NCI-H2107 treated with DMSO at 0.1 percent for 48 hours (cell line): ENCODE data around the gene FIZ1.

Experiments used
- DNase-seq: peaks from one replicate; lab custom pipeline; 2025; ENCODE audit not compliant: unreplicated experiment; lab: John Stamatoyannopoulos, UW

FIZ1 gene

GRCh38 chr19:55636723-55637122, 37.4 kb upstream of the FIZ1 start:
- DNase-seq = no peak

DNA sequence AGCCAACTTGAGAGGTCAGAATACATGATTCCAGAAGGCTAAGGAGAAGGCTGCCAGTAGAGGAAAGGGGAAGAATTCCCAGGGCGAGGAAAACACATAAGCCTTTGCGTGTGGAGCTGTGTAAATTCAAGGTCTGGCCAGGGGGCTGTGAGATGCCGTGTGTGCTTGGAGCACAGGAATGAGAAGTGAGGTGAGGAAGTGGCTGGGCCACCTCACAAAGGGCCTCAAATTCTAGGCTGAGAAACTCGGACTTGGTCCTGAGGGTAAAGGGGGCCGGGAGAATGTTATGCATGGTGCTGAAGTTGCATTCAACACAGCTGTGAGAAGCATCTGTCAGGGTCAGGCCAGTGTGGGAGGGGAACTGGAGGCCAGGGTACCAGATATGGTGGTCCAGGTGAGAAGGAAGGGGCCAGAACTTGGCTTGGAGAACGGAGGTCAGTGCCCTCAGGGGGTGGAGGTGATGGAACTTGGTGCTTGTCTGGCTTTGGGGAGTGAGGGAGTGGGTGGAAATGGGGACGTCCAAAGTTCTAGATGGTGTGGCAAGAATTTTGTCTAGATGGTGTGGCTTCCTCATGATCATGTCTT, 36.6 kb upstream of the FIZ1 start:
- DNase-seq = no peak

GRCh38 chr19:55635334-55635717, 36.0 kb upstream of the FIZ1 start:
- no peak for DNase-seq

- DNase-seq = no peak
Measured at GRCh38 chr19:55633861-55634260, 34.5 kb upstream of the FIZ1 start.

- DNase-seq = peak; percentile 81
Measured at GRCh38 chr19:55632463-55632834, 33.1 kb upstream of the FIZ1 start.

DNA sequence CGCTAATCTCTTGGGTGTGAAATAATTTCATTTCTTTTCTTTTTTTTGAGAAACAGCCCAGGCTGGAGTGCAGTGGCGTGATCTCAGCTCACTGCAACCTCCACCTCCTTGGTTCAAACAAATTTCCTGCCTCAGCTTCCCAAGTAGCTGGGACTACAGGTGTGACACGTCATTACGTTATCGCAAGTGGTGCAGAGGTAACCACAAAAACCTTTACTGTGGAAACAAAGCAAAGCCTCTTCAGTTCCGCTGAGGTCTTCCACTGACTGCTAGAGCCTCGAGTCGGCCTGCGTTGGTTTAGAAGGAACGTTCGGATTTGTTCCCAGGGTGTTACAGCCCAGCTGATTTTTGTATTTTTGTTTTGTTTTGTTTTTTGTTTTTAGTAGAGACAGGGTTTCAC, 27.0 kb upstream of the FIZ1 start:
- peak; percentile 15 for DNase-seq

DNA sequence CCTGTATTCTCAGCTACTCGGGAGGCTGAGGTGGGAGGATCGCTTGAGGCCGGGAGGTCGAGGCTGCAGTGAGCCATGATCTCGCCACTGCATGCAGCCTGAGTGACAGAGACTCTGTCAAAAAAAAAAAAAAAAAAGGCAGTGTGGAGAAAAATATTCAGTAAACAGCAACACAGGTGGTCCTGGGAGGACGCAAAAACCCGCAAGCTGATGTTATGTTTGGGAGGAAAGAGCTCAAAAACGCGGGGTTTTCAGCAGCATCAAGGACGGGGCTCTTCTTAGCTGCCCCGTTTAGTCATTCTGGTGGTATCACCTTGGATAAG, 25.6 kb upstream of the FIZ1 start:
- no peak for DNase-seq

- DNase-seq = peak; percentile 87
Measured at GRCh38 chr19:55624109-55625003, 25.0 kb upstream of the FIZ1 start, which contains the start of gene ZNF784. TSS of gene ZNF784 (minus strand) at chr19:55624566. CDS start at chr19:55624561, 5 bp downstream.

DNA sequence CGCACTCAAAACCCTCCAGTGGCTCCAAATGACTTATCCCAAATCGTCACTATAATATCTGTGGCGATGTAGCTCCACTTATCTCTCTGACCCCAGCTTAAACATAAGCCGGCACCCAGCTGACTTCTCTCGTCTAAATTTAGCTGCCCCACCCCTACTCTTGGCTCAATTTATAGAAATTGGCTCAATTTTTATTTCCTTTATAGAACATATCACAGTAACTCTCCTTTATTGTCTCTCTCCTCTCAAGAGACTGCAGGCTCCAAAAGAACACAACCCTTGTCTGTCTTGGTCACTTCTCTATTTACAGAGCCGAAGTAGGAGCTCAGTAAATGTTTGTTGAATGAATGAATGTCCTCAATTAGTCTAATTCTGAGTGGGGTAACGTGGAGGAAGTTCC, 24.2 kb upstream of the FIZ1 start:
- no peak for DNase-seq

DNA sequence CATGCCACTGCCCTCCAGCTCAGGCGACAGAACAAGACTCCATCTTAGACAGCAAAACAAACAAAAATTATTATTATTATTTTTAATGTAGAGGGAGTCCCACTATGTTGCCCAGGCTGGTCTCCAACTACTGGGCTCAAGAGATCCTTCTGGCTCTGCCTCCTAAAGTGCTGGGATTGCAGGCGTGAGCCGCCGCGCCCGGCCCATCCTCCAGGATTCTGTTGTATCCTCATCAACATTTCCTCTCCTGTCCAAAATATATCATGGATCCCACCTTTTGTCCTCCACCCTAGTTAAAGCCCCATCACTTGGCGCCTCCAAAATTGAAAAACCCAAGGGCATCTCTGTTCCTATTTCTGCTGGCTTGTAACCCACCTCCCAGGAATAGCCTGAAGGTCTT, 23.8 kb upstream of the FIZ1 start:
- no peak for DNase-seq

GRCh38 chr19:55622242-55622969, 23.1 kb upstream of the FIZ1 start:
- DNase-seq = no peak

GRCh38 chr19:55621673-55622231, 22.4 kb upstream of the FIZ1 start:
- DNase-seq = no peak

- no peak for DNase-seq
Measured at GRCh38 chr19:55621205-55621672, 21.9 kb upstream of the FIZ1 start.

DNA sequence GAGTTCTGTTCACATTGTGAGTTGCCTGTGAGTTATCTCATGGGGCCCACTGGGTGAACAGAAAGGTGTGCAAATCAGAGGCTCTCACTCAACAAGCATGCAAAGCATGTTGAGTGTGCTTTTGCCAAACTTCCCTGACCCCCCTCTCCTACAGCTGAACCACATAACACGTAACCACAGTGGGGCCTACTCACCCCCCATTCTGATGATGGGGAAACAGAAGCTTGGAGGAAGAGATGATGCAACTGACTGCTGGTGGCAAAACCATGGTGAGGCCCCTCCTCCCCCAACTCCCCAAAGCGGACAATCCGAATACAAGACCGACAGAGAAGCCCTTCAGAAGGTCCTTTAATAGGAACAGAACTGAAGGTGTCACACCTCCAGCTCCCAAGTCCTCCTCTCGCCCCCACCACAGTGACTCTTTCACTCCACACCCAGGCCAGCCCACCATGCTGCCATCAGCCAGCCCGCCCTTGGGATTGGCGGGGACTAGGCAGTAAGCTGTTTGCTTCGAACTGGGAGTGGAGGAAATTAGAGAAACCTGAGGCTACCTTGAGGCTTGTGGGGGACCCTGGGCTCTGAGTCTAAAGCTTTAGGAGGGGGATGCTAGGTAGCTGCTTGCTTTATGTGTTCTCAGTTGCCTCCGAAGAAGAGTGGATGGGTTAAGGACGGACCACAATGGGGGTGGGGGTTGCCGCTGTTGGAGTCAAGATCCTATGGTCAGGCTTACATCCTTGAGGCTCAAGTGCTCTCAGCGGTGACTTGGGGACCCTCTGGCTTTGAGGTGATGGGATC, 21.3 kb upstream of the FIZ1 start:
- no peak for DNase-seq

GRCh38 chr19:55619286-55619685, 20.0 kb upstream of the FIZ1 start:
- DNase-seq = no peak

DNA sequence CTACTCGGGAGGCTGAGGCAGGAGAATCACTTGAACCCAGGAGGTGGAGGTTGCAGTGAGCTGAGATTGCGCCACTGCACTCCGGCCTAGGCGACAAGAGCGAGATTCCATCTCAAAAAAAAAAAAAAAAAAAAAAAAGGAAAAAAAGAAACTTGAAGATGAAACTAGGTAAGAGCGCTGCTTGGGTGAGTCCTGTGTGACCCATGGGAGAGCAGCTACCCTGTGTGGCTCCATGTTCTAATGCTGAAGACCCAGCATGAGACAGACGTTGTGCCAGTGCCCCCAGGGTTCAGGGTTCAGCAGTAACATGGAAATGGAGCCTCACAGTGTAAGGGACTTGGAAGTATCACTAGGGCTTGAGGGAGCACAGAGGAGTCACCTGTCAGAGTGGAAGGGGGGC, 19.1 kb upstream of the FIZ1 start:
- no peak for DNase-seq

GRCh38 chr19:55617426-55617825, 18.1 kb upstream of the FIZ1 start:
- DNase-seq = no peak

DNA sequence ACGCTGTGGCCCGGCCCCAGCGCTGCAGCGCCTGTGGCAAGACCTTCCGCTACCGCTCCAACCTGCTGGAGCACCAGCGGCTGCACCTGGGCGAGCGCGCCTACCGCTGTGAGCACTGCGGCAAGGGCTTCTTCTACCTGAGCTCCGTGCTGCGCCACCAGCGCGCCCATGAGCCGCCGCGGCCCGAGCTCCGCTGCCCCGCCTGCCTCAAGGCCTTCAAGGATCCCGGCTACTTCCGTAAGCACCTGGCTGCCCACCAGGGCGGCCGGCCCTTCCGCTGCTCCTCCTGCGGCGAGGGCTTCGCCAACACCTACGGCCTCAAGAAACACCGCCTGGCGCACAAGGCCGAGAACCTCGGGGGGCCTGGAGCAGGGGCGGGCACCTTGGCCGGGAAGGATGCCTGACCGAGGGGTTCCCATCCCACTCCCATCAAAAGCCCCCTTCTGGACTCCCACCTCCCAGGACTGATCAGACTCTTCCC, 17.1 kb upstream of the FIZ1 start:
- no peak for DNase-seq

DNA sequence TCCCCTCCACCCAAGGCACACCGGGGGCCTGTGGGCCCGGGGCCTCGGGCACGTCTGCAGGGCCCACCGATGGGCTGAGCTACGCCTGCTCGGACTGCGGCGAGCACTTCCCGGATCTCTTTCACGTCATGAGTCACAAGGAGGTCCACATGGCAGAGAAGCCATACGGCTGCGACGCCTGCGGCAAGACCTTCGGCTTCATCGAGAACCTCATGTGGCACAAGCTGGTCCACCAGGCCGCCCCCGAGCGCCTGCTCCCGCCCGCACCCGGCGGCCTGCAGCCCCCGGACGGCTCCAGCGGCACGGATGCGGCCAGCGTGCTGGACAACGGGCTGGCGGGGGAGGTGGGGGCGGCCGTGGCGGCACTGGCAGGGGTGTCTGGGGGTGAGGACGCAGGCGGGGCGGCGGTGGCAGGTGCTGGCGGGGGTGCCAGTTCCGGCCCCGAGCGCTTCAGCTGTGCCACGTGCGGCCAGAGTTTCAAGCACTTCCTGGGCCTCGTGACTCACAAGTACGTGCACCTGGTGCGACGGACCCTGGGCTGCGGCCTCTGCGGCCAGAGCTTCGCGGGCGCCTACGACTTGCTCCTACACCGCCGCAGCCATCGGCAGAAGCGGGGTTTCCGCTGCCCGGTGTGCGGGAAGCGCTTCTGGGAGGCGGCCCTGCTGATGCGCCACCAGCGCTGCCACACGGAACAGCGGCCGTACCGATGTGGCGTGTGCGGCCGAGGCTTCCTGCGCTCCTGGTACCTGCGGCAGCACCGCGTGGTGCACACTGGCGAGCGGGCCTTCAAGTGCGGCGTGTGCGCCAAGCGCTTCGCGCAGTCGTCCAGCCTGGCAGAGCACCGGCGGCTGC, 16.5 kb upstream of the FIZ1 start:
- DNase-seq = no peak
